Small intestine (tissue), 7 donors: ENCODE data around the gene APBA1. TPM values are rescaled to one million over a fixed set of nuclear protein-coding genes. Genes with fewer than 3 reads are reported as not detected.
A peak's percentile ranks its signal among the peaks of the same experiment; 100 is the strongest.

Experiments used
- DNase-seq, 2 donors: peaks; one replicate each; pipeline versions ENCODE4 v3.0.0 to v3.0.0-alpha.2; 2013
- FAIRE-seq: peaks from 2 replicates; lab custom pipeline; 2012; peaks lifted over from hg19 to GRCh38; lab: Jason Lieb, UNC
- H3K27ac ChIP-seq, 3 donors: one replicate each; pipeline ENCODE4 v1.5.1; 2013; ENCODE audit warnings: low read length in 2 of 3, mild to moderate bottlenecking in 2 of 3, control low read depth in 1 of 3, inconsistent platforms in 1 of 3, low read depth in 1 of 3, moderate library complexity in 1 of 3
- H3K27me3 ChIP-seq, 3 donors: one replicate each; pipeline ENCODE4 v1.6.1; 2013; ENCODE audit warnings: low read length in 3 of 3, inconsistent platforms in 1 of 3; ENCODE audit not compliant: control insufficient read depth in 3 of 3, insufficient read depth in 3 of 3
- H3K36me3 ChIP-seq, 3 donors: one replicate each; pipeline ENCODE4 v1.6.1; 2013; ENCODE audit warnings: low read length in 3 of 3, inconsistent platforms in 1 of 3, low read depth in 1 of 3, mild to moderate bottlenecking in 1 of 3, moderate library complexity in 1 of 3; ENCODE audit not compliant: control insufficient read depth in 3 of 3, insufficient read depth in 2 of 3
- H3K4me1 ChIP-seq, 3 donors: one replicate each; pipeline ENCODE4 v1.6.1; 2013; ENCODE audit warnings: low read length in 2 of 3, inconsistent platforms in 1 of 3, low read depth in 1 of 3, mild to moderate bottlenecking in 1 of 3, moderate library complexity in 1 of 3; ENCODE audit not compliant: control insufficient read depth in 3 of 3, insufficient read depth in 2 of 3
- H3K4me3 ChIP-seq, 3 donors: one replicate each; pipeline ENCODE4 v1.5.1; 2013; ENCODE audit warnings: low read length in 3 of 3, control low read depth in 1 of 3, inconsistent platforms in 1 of 3, low read depth in 1 of 3, mild to moderate bottlenecking in 1 of 3, moderate library complexity in 1 of 3
- H3K9me3 ChIP-seq, 2 donors: one replicate each; pipeline ENCODE4 v1.6.1; 2013; ENCODE audit warnings: low read depth in 1 of 2, low read length in 1 of 2; ENCODE audit not compliant: control insufficient read depth in 2 of 2, insufficient read depth in 1 of 2
- WGBS, 3 donors: extraction: QIAGEN DNeasy Blood & Tissue Kit; methylation state at CpG; one replicate each; pipeline ENCODE4 v1.1.7; 2013; 5-methylcytosine and 5-hydroxymethylcytosine counted together
- polyA plus RNA-seq, 4 donors: library from polyadenylated mRNA; stranded (reverse) in 3 of 4; unstranded in 1 of 4; fragments of 200-250 nt in 3 of 4; fragments of 120-200 nt in 1 of 4; gene quantifications; one replicate each; pipeline versions ENCODE4 v1.2.1 to v1.2.3, GENCODE V29; 2013
- donor health status: healthy with polysubstance abuse.
- donor health status: control.
- donor health status: control.
- donor health status: Bipolar disorder and iron deficiency.
- donor health status: healthy.

APBA1 gene
- polyA plus RNA-seq, 4 donors = 0.27 to 6.7 (median 3.7) TPM; not detected in 1

DNA sequence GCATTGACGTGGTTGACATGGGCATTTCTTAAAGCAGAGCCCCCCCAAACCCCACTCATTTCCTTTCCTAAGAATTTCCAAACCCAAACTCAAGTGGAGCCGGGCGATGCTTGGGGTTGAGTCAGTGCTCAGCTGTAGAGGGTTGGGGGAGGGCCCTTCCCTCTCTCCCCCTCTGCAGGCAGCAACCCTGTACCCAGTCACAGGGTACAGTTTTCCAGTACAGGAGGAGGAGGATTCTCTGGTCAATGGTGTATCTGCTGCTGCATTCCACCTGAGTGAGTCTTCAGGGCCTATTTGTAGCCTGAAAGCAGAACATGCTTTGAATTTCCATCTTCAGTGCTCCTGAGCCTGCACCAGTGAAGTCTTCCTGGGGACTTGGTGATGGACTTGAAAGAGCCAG lies 291.4 kb downstream of the APBA1 start:
- H3K36me3 ChIP-seq = no peaks in the 10 kb centered on the region
- H3K4me1 ChIP-seq = no peaks in the 10 kb centered on the region
- no peak for DNase-seq
- 87 to 95% (median 92%) methylated on average over 3 of the region's 3 CpGs for WGBS, 3 donors
- H3K27me3 ChIP-seq = peaks cover 0 to 2% (median 0%) of the 10 kb centered on the region in 3 donors
- no peaks in the 10 kb centered on the region for H3K9me3 ChIP-seq
- no peak overlapping the region for H3K4me3 ChIP-seq
- H3K27ac ChIP-seq = no peak overlapping the region
- no peak for FAIRE-seq

DNA sequence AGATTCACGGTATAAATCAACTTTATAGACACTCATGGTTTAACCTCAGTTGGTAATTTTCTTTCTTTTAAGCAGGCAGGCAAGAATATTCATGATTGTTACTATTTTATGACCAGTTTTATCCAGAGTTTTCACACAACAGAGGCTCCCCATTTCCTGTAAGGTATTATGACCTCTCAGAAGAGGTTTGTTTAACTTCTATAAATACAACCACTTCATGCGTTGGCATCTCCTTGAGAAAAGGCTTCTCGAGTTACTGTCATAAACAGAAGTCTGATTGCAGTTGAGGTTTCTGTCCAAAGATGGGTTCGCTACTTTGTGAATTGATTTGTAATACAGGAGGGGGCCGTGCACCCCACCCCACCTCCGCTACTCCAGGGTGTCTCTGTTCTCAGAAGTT lies 291.9 kb downstream of the APBA1 start:
- FAIRE-seq = no peak
- DNase-seq = no peak
- peaks cover 0 to 2% (median 0%) of the 10 kb centered on the region in 3 donors for H3K27me3 ChIP-seq
- 77 to 84% (median 79%) methylated on average over 6 of the region's 6 CpGs for WGBS, 3 donors
- no peaks in the 10 kb centered on the region for H3K9me3 ChIP-seq
- no peaks in the 10 kb centered on the region for H3K36me3 ChIP-seq
- H3K4me1 ChIP-seq = no peaks in the 10 kb centered on the region
- no peak overlapping the region for H3K27ac ChIP-seq
- no peak overlapping the region for H3K4me3 ChIP-seq

- H3K4me1 ChIP-seq = no peaks in the 10 kb centered on the region
- H3K36me3 ChIP-seq = no peaks in the 10 kb centered on the region
- no peak for FAIRE-seq
- H3K9me3 ChIP-seq = no peaks in the 10 kb centered on the region
- peaks cover 0 to 2% (median 0%) of the 10 kb centered on the region in 3 donors for H3K27me3 ChIP-seq
- 44 to 72% (median 53%) methylated on average over 9 of the region's 9 CpGs for WGBS, 3 donors
- no peak overlapping the region for H3K27ac ChIP-seq
- H3K4me3 ChIP-seq = no peak overlapping the region
- DNase-seq = peak in 1 of 2 donors; percentile 18
Observed at GRCh38 chr9:69379270-69379982, 292.7 kb downstream of the APBA1 start.

- Histone ChIP-seq H3K36me3 (no peaks in the 10 kb centered on the region), H3K9me3 (no peaks in the 10 kb centered on the region), H3K27ac (no peak overlapping the region), H3K27me3 (peaks cover 0 to 2% (median 0%) of the 10 kb centered on the region in 3 donors), H3K4me1 (no peaks in the 10 kb centered on the region), H3K4me3 (no peak overlapping the region)
- DNase-seq (no peak), FAIRE-seq (no peak)
- 39 to 57% (median 45%) methylated on average over 2 of the region's 2 CpGs for WGBS, 3 donors
Observed at GRCh38 chr9:69377981-69378380, 294.2 kb downstream of the APBA1 start.

Other genes starting within 250 kb of the APBA1 start
- 10 to 100 TPM in 1 of 4 donors, 1 to 10 TPM in 3; 3.6 to 28.8 (median 5.8) TPM for gene PTAR1, start 87.6 kb upstream of the APBA1 start, polyA plus RNA-seq
- gene CFAP95, start 148.4 kb upstream of the APBA1 start, polyA plus RNA-seq = not detected